HL-60 (cell line): ENCODE results near the gene B4GALNT1.

Experiments used
- TF ChIP-seq, protein P1 (sequence below): IDR thresholded peaks from one replicate; pipeline ENCODE4 v1.5.1; 2011; ENCODE audit warnings: low read length, control low read depth, inconsistent platforms; ENCODE audit not compliant: insufficient read depth
- TF ChIP-seq, protein P2 (sequence below): IDR thresholded peaks from 2 replicates; pipeline ENCODE4 v1.6.1; 2012; ENCODE audit warnings: low read depth; ENCODE audit not compliant: insufficient replicate concordance

DNA sequence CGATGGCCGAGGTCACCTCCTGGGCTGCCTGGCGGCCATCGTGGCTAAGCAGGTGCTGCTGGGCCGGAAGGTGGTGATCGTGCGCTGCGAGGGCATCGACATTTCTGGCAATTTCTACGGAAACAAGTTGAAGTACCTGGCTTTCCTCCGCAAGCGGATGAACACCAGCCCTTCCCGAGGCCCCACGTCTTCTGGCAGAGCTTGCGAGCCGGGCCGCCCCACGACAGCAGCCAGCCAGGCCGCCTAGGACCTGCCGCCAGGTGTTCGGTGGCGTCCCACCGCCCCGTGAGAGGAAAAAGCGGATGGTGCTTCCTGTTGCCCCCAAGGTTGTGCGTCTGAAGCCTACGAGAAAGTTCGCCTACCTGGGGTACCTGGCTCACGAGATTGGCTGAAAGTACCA, 41.7 kb upstream of the B4GALNT1 start:
- TF ChIP-seq, protein P1, sequence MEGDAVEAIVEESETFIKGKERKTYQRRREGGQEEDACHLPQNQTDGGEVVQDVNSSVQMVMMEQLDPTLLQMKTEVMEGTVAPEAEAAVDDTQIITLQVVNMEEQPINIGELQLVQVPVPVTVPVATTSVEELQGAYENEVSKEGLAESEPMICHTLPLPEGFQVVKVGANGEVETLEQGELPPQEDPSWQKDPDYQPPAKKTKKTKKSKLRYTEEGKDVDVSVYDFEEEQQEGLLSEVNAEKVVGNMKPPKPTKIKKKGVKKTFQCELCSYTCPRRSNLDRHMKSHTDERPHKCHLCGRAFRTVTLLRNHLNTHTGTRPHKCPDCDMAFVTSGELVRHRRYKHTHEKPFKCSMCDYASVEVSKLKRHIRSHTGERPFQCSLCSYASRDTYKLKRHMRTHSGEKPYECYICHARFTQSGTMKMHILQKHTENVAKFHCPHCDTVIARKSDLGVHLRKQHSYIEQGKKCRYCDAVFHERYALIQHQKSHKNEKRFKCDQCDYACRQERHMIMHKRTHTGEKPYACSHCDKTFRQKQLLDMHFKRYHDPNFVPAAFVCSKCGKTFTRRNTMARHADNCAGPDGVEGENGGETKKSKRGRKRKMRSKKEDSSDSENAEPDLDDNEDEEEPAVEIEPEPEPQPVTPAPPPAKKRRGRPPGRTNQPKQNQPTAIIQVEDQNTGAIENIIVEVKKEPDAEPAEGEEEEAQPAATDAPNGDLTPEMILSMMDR: no peak
- TF ChIP-seq, protein P2, sequence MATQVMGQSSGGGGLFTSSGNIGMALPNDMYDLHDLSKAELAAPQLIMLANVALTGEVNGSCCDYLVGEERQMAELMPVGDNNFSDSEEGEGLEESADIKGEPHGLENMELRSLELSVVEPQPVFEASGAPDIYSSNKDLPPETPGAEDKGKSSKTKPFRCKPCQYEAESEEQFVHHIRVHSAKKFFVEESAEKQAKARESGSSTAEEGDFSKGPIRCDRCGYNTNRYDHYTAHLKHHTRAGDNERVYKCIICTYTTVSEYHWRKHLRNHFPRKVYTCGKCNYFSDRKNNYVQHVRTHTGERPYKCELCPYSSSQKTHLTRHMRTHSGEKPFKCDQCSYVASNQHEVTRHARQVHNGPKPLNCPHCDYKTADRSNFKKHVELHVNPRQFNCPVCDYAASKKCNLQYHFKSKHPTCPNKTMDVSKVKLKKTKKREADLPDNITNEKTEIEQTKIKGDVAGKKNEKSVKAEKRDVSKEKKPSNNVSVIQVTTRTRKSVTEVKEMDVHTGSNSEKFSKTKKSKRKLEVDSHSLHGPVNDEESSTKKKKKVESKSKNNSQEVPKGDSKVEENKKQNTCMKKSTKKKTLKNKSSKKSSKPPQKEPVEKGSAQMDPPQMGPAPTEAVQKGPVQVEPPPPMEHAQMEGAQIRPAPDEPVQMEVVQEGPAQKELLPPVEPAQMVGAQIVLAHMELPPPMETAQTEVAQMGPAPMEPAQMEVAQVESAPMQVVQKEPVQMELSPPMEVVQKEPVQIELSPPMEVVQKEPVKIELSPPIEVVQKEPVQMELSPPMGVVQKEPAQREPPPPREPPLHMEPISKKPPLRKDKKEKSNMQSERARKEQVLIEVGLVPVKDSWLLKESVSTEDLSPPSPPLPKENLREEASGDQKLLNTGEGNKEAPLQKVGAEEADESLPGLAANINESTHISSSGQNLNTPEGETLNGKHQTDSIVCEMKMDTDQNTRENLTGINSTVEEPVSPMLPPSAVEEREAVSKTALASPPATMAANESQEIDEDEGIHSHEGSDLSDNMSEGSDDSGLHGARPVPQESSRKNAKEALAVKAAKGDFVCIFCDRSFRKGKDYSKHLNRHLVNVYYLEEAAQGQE: no peak
